Central memory CD8-positive, alpha-beta T cell (primary cell): ENCODE data around the gene KIF13A.
"Not testable (repeated sequence)": the region's sequence is repeated elsewhere in the genome, so short reads cannot be mapped to it uniquely, and the experiment has no call there.

Experiments used
- ATAC-seq: fragments of 150-1000 bp; cut with Tn5 transposase; replicated peaks from 2 replicates; pipeline ENCODE4 v1.10.0; 2022; ENCODE audit warnings: mild to moderate bottlenecking, moderate FRiP score, moderate number of reproducible peaks; ENCODE audit not compliant: poor library complexity, severe bottlenecking; ENCODE audit errors: extremely low read depth
- DNase-seq, 2 donors: peaks; one replicate each; pipeline ENCODE4 v3.0.0; 2021; ENCODE audit warnings: low spot score in 2 of 2
- H3K27ac Mint-ChIP-seq: one replicate; pipeline ENCODE4 v1.8.0; 2022; ENCODE audit warnings: low read depth, mild to moderate bottlenecking, moderate library complexity, mixed read lengths
- H3K27me3 Mint-ChIP-seq: one replicate; pipeline ENCODE4 v1.8.0; 2022; ENCODE audit warnings: mixed read lengths
- H3K36me3 Mint-ChIP-seq: one replicate; pipeline ENCODE4 v1.8.0; 2022; ENCODE audit warnings: mild to moderate bottlenecking, moderate library complexity, mixed read lengths; ENCODE audit not compliant: insufficient read depth
- H3K4me1 Mint-ChIP-seq: one replicate; pipeline ENCODE4 v1.8.0; 2022; ENCODE audit warnings: mixed read lengths
- H3K4me3 Mint-ChIP-seq: one replicate; pipeline ENCODE4 v1.8.0; 2022; ENCODE audit warnings: mild to moderate bottlenecking, moderate library complexity, mixed read lengths
- H3K9me3 Mint-ChIP-seq: one replicate; pipeline ENCODE4 v1.8.0; 2022; ENCODE audit warnings: mixed read lengths

The KIF13A gene

DNA sequence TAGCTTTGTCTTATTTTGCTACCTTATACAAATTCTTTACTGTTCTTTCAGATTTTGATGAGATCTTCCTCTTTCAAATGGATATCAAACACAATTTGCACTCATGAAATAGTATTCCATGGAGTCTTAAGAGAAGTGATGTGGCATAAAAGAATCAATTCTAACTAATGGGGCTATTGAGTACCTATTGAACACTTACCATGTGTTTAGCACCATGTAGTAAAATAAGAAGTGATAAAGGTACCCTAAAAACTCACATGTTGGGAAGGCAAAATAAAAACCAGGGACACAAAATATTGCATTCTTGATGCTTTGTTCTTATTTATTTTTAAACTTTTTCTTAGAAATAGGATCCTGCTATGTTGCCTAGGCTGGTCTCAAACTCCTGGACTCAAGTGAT, 56.2 kb downstream of the KIF13A start:
- ATAC-seq (no peak), DNase-seq (no peak)
- H3K9me3 Mint-ChIP-seq = no peaks in the 10 kb centered on the region
- H3K4me3 Mint-ChIP-seq = no peak overlapping the region
- H3K4me1 Mint-ChIP-seq = no peaks in the 10 kb centered on the region
- H3K27ac Mint-ChIP-seq = no peak overlapping the region
- peaks cover 30% of the 10 kb centered on the region for H3K27me3 Mint-ChIP-seq
- no peaks in the 10 kb centered on the region for H3K36me3 Mint-ChIP-seq

DNA sequence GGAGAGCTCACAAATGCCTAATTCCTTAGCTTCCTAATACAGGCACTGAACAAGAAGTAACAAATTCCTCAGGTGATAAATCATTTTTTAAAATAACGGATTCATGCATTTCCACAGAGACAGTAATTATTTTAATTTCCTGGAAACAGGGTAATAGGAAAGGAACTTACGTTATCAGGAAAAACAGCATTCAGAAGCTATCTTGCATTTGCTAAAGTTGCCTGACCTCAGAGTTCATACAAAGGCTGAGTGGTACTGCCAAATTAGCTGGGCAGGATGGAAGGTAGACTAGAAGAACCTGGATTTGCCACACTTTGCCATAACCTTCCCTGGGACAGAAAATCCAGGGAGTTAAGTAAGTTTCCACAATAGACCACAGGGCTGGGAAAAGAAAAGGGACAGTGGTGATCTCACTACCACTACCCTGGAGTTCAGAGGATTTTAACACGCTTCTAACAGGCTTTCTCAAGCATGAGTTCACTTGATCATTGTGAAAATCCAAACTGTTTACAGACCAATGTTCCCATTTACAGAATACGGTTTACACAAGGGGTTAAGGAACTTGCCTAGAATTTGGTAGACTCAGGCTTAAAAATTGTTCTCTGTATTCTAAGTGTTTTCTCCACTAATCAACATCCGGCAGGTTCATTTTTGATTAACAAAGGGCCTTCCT, 57.0 kb downstream of the KIF13A start:
- Mint-ChIP-seq H3K27ac (no peak overlapping the region), H3K9me3 (no peaks in the 10 kb centered on the region), H3K27me3 (peaks cover 30% of the 10 kb centered on the region), H3K4me3 (no peak overlapping the region), H3K4me1 (no peaks in the 10 kb centered on the region), H3K36me3 (no peaks in the 10 kb centered on the region)
- ATAC-seq (no peak), DNase-seq (no peak)

DNA sequence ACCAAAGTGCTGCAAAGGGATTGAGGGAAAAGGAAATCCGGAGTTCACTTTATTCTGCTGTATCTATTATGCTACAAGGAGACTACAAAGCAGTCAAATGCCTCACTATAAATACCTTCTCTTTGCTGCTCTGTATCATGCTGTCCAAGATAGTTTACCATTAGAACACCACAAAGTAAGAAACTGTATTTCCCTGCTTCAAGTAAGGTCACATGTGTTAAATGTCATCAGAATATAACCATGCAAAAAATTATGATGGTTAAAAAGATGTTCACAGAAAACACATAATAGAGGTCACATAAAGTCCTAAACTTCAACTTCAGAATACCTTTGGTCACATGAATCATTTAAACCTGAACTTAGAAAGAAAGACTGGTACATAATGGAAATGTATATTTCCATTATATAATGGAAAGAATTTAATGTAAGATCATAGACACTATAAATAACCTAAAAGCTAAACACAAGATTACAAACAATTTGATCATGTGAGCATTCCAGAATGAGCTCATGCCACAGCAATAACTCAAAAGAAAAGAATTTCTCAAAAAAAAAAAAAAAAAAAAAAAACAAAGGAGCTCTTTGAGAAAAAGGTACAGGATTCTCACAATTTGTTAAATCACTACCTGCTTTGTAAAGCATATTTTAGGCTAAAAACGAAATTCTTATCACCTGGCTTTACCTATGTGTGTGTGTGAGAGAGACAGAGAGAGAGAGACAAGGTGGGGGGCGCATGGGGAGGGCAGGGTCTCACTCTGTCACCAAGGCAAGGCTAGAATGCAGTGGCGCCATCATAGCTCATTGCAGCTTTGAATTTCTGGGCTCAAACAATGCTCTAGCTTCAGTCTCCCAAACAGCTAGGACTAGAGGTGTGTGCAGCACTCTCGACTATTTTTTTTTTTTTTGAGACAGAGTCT, 58.7 kb downstream of the KIF13A start:
- H3K27ac Mint-ChIP-seq = no peak overlapping the region
- H3K36me3 Mint-ChIP-seq = no peaks in the 10 kb centered on the region
- H3K4me3 Mint-ChIP-seq = no peak overlapping the region
- DNase-seq = no peak
- no peaks in the 10 kb centered on the region for H3K4me1 Mint-ChIP-seq
- no peaks in the 10 kb centered on the region for H3K9me3 Mint-ChIP-seq
- H3K27me3 Mint-ChIP-seq = peaks cover 44% of the 10 kb centered on the region
- ATAC-seq = no peak

DNA sequence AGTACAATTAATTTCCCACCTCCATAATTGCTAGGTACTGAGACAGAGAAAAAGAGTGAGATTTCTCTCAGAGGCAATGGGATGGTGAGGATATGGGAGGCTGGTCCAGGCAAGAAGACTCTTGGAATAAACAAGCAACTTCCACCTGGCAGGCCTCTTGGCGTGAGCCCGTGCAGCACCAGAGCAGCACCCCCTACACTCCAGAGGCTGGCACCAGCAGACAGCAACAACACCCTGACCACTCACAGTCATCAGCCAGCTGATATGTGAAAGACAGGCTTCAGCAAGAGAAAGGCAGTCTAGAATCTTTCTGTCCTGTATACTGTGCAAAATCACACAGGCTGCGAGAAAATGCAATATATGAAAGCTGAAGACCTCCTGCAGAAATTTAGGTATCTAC, 59.7 kb downstream of the KIF13A start:
- Mint-ChIP-seq H3K27ac (no peak overlapping the region), H3K36me3 (no peaks in the 10 kb centered on the region), H3K4me3 (no peak overlapping the region), H3K4me1 (no peaks in the 10 kb centered on the region), H3K27me3 (peaks cover 48% of the 10 kb centered on the region), H3K9me3 (no peaks in the 10 kb centered on the region)
- ATAC-seq (no peak), DNase-seq (no peak)

DNA sequence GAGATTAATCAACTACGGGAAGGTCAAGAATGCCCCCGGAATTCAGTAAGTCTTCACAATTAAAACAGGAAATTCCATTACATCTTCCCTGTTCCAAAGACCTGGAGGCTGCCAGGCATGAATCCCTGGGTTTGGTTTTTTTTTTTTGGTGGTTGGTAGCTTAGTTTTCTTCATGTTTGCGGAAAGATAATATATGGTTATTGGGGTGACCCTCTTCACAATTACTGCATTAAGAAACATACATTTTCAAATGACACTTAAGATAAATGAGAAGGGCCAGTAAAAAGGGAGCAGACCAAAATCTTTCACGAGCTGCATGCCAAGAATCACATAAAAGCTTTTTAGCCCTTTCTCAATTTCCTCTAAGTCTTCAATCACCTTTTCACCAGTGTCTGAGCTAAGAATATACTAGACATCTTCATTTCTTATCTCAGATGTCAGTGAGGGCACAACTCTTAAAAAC, 64.0 kb downstream of the KIF13A start:
- no peaks in the 10 kb centered on the region for H3K9me3 Mint-ChIP-seq
- DNase-seq (no peak), ATAC-seq (no peak)
- no peaks in the 10 kb centered on the region for H3K4me1 Mint-ChIP-seq
- no peak overlapping the region for H3K27ac Mint-ChIP-seq
- H3K36me3 Mint-ChIP-seq = no peaks in the 10 kb centered on the region
- no peak overlapping the region for H3K4me3 Mint-ChIP-seq
- H3K27me3 Mint-ChIP-seq = peaks cover 19% of the 10 kb centered on the region

DNA sequence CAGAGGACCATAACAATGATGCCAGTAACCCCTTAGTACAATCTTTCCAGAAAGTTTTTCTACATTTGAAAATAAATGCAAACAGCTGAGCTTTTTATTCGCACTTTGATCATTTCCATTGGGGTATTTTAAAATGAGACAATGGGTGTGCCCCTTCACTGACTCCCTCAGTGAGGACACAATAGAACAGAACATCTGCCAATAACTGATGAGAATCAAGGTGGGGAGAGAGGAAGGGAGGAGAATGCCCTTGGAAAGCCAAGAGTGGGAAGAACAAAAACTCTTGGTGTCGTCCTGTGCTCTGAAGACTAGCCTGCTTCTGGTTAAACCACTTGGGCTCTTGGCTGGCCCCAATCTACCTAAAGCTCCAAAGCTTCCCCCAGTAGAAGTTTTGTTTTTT, 66.0 kb downstream of the KIF13A start:
- H3K4me3 Mint-ChIP-seq = no peak overlapping the region

DNA sequence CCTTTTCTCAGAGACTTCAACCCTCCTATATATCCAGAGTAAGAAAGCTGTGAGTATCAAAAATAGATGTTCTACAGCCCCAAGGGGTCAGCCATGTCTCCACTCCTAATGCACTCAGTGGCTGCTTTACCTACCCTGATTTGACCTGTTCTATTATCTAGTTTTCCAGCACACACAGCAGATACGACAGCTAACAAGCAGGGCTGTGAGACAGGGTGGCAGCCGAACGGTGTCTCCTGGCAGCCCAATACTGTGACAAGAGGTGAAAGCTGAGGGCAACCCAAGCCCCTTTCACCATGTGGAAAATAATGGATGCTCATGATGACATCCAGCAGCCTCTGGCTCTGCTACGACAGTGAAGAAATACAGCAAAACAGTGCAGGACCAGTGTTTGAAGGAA, 67.9 kb downstream of the KIF13A start:
- no peaks in the 10 kb centered on the region for H3K36me3 Mint-ChIP-seq
- no peak overlapping the region for H3K4me3 Mint-ChIP-seq
- peaks cover 37% of the 10 kb centered on the region for H3K27me3 Mint-ChIP-seq
- no peak for ATAC-seq
- H3K4me1 Mint-ChIP-seq = no peaks in the 10 kb centered on the region
- no peak overlapping the region for H3K27ac Mint-ChIP-seq
- H3K9me3 Mint-ChIP-seq = no peaks in the 10 kb centered on the region
- no peak for DNase-seq

More for the DNA sequence above, 66.0 kb downstream of the KIF13A start:
- no peak overlapping the region for H3K27ac Mint-ChIP-seq
- DNase-seq (no peak), ATAC-seq (no peak)
- peaks cover 38% of the 10 kb centered on the region for H3K27me3 Mint-ChIP-seq
- H3K36me3 Mint-ChIP-seq = no peaks in the 10 kb centered on the region
- H3K9me3 Mint-ChIP-seq = no peaks in the 10 kb centered on the region
- H3K4me1 Mint-ChIP-seq = no peaks in the 10 kb centered on the region

DNA sequence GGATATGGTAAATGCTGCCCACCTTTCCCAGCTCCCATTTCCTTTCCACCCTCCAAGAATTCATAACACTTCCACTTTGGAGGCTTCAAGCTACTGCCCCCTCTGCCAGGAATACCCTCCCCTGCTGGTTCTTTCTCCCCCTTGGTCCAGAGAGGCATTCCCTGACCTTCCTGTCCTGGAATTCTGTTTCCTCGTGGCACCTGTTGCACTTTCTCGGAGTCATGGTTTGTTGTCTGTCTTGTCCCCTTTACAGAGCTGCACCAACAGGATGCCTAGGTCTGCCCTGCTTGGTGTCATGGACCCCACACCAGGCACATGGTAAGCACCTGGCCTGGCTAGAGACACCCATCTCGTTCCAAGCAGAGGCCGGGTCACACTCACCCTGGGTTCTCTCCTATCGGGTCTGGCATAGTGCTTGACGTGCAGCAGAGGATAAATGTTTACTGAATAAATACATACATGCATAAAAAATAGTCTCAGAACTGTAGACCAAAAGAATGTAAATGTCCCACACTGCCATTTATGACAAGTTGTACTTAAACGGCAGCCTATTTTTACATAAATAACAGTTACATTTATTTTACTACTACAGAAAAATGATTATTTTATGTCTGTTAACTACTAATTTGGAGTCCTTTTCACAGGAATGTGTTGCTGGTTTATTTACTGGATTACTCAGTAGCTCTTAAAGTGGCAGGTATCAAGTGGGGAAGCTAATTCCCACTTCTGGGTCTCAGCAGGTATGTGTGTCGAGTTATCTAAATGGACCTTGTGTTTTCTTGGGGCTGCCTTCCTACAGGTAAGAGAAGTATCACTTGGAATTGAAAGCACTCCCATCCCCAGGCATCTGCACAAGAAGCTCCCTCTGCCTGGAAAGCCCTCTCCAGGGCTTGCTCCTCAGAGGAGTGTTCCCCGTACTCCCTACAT, 69.3 kb downstream of the KIF13A start:
- H3K9me3 Mint-ChIP-seq = no peaks in the 10 kb centered on the region
- ATAC-seq = no peak
- H3K27me3 Mint-ChIP-seq = peaks cover 31% of the 10 kb centered on the region
- DNase-seq = no peak
- no peak overlapping the region for H3K27ac Mint-ChIP-seq
- no peaks in the 10 kb centered on the region for H3K36me3 Mint-ChIP-seq
- no peak overlapping the region for H3K4me3 Mint-ChIP-seq
- no peaks in the 10 kb centered on the region for H3K4me1 Mint-ChIP-seq

DNA sequence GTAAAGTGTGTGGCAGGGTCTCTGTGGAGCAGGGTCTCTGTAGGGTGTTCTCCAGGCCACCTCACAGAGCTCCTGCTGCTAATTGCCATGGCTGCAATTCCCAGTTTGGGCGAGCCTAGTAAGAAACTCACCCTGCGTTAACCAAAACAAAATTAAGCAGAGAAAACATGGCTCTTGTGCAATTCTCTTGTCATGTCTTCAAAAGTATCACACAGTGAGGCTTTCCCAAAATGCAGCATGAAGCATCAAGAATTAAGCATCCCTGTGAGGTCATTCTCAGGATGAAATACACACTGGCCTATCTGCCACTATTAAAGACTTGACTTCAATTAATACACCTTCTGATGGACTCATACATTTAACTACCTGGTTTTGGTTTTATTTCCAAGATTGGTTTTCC, 72.8 kb downstream of the KIF13A start:
- Mint-ChIP-seq H3K27ac (no peak overlapping the region), H3K27me3 (peaks cover 32% of the 10 kb centered on the region), H3K9me3 (no peaks in the 10 kb centered on the region), H3K4me1 (no peaks in the 10 kb centered on the region), H3K4me3 (no peak overlapping the region), H3K36me3 (no peaks in the 10 kb centered on the region)
- DNase-seq = no peak
- no peak for ATAC-seq

DNA sequence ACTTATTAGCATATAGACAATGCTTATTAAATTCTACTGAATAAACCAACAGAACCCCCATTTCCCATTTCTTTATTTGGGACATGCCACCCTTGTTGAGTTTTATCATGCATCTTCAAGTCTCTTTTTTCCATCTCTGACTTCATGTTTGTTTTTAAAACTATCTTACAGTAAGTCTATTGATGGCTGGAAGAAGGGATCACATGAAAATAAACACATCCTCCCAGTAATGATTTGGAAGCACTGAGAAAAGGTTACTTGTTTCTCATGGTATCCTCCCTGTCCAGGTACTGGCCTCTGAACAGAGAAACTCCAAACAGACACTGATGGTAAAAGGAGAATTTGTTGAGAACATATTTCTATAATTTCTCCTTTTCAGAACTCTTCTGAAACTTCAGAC, 74.9 kb downstream of the KIF13A start:
- H3K4me1 Mint-ChIP-seq = no peaks in the 10 kb centered on the region
- no peaks in the 10 kb centered on the region for H3K36me3 Mint-ChIP-seq
- no peaks in the 10 kb centered on the region for H3K9me3 Mint-ChIP-seq
- H3K4me3 Mint-ChIP-seq = no peak overlapping the region
- H3K27me3 Mint-ChIP-seq = peaks cover 37% of the 10 kb centered on the region
- ATAC-seq (no peak), DNase-seq (no peak)
- no peak overlapping the region for H3K27ac Mint-ChIP-seq

DNA sequence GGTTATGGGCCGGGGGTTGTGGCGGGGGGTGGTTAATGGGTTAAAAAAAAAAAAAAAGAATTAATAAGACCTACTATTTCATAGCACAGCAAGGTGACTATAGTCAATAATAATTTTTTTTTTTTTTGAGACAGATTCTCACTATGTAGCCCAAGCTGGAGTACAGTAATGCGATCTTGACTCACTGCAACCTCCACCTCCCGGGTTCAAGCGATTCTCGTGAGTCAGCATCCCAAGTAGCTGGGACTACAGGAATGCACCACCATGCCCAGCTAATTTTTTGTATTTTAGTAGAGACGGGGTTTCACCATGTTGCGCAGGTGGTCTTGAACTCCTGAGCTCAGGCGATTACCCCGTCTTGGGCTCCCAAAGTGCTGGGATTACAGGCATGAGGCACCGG, 75.8 kb downstream of the KIF13A start:
- H3K27ac Mint-ChIP-seq, DNase-seq, H3K4me3 Mint-ChIP-seq, H3K4me1 Mint-ChIP-seq, H3K9me3 Mint-ChIP-seq, ATAC-seq, H3K36me3 Mint-ChIP-seq: not testable (repeated sequence)
- peaks cover 37% of the 10 kb centered on the region for H3K27me3 Mint-ChIP-seq

DNA sequence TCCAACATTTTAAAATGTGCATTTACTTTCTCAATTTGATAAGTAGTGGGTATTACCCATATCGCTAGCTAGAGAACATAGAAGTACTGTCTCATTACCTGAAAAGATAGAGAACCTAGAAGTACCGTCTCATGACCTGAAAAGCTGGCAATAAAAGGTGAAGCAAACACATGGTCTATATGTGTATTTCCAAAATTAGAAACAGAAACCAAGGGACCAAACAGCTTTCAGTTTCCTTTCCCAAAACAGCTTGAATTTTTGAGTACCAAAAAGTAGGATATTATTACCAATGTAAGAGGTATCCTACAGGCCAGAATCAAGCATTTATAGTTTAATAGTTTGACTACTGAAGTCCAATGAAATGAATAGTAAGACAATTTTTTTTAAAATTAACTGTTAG, 77.2 kb downstream of the KIF13A start:
- H3K9me3 Mint-ChIP-seq = no peaks in the 10 kb centered on the region
- ATAC-seq (no peak), DNase-seq (no peak)
- H3K27ac Mint-ChIP-seq = no peak overlapping the region
- peaks cover 38% of the 10 kb centered on the region for H3K27me3 Mint-ChIP-seq
- H3K4me1 Mint-ChIP-seq = no peaks in the 10 kb centered on the region
- no peak overlapping the region for H3K4me3 Mint-ChIP-seq
- no peaks in the 10 kb centered on the region for H3K36me3 Mint-ChIP-seq
